ENCODE measurements around the gene PCDHGB4.
"Not testable (repeated sequence)": the region's sequence is repeated elsewhere in the genome, so short reads cannot be mapped to it uniquely, and the experiment has no call there.

Gene PCDHGB4

DNA sequence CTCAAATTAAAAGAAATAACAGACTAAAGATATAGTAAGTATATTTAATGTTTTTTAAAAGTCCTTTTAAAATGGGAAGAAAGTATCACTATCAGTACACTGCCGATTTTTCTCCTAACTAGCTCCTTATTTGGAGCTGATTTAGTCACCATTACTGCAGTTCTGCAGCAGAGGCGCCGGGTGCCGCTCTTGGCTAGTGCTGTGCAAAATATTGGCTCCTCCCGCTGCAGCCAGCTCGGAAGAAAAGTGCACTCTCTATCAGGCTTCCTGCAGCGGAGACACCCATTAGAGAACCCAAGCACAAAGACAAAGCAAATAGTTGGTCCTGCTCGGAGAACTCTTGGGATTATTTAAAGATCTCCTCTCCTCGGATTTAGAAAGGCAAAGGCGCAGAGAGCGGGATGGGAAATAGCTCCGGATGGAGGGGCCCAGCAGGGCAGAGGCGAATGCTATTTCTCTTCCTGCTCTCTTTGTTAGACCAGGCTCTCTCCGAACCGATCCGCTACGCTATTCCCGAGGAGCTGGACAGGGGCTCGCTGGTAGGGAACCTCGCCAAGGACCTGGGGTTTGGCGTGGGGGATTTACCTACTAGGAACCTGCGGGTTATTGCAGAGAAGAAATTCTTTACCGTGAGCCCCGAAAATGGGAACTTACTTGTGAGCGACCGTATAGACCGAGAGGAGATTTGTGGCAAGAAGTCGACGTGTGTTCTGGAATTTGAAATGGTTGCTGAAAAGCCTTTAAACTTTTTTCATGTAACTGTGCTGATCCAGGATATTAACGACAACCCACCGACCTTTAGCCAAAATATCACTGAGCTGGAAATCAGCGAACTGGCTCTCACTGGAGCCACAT, 17.3 kb upstream of the PCDHGB4 start, which contains the start of gene PCDHGB3:
PCDHGB3 (plus strand) TSS at position 249 of the 855 bp plus-strand sequence; CDS start at position 402, 153 bp downstream.
- DNase-seq = no peak

DNA sequence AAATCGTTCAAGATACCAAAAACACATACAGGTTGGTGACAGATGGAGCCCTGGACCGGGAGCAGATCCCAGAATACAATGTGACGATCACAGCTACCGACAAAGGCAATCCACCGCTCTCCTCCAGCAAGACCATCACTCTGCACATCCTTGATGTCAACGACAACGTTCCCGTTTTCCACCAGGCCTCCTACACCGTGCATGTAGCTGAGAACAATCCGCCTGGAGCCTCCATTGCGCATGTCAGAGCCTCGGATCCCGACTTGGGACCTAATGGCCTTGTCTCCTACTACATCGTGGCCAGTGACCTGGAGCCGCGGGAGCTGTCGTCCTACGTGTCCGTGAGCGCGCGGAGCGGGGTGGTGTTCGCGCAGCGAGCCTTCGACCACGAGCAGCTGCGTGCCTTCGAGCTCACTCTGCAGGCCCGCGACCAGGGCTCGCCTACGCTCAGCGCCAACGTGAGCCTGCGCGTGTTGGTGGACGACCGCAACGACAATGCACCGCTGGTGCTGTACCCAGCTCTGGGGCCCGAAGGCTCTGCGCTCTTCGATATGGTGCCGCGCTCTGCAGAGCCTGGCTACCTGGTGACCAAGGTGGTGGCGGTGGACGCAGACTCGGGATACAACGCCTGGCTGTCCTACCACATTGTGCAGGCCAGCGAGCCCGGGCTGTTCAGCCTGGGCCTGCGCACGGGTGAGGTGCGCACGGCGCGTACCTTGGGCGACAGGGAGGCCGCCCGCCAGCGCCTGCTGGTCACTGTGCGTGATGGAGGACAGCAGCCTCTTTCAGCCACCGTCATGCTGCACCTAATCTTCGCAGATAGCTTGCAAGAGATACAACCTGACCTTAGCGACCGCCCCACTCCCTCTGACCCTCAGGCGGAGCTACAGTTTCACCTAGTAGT, 15.7 kb upstream of the PCDHGB4 start:
- DNase-seq = no peak

DNA sequence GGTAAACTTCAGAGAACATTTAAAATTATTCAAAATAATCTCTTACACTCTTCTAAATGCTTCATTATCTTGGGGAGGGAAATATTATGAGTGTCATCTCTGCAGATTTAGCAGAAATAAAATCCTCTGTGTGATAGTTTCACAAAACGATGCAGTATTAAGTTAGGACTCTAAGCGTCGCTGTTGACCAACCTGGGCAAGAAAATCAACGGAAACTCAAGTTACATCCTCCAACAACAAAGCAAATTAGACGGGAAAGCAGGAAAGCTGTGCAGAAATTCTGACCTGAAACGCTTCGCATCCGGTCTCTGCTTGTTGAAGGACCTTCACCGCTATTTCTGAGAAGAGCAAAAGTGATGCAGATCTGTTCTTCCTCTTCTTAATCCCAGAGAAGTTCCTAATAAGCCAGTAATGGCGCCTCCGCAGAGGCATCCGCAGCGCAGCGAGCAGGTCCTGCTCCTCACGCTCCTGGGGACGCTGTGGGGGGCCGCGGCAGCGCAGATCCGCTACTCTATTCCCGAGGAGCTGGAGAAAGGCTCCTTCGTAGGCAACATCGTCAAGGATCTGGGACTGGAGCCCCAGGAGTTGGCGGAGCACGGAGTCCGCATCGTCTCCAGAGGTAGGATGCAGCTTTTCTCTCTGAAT, 13.7 kb upstream of the PCDHGB4 start, which contains the start of gene PCDHGA6:
PCDHGA6 (plus strand) TSS at position 219 of the 645 bp plus-strand sequence; CDS start at position 412, 193 bp downstream.
- no peak for DNase-seq

DNA sequence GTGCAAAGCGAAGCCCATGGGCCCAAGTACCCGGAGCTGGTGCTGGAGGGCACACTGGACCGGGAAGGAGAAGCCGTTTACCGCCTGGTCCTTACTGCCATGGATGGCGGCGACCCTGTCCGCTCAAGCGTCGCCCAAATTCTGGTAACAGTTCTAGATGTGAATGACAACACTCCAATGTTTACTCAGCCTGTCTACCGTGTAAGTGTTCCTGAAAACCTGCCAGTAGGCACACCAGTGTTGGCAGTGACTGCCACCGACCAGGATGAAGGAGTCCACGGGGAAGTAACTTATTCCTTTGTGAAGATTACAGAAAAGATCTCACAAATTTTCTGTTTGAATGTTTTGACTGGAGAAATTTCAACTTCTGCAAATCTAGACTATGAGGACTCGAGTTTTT, 12.9 kb upstream of the PCDHGB4 start:
- no peak for DNase-seq

DNA sequence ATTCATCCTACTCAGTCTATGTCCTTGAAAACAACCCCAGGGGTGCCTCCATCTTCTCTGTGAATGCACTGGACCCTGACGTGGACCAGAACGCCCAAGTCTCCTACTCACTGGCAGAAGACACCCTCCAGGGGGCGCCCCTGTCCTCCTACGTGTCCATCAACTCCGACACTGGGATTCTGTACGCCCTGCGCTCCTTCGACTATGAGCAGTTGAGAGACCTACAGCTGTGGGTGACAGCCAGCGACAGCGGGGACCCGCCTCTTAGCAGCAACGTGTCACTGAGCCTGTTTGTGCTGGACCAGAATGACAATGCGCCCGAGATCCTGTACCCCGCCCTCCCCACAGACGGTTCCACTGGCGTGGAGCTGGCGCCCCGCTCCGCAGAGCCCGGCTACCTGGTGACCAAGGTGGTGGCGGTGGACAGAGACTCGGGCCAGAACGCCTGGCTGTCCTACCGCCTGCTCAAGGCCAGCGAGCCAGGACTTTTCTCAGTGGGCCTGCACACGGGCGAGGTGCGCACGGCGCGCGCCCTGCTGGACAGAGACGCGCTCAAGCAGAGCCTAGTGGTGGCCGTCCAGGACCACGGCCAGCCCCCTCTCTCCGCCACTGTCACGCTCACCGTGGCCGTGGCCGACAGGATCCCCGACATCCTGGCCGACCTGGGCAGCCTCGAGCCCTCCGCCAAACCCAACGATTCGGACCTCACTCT, 11.9 kb upstream of the PCDHGB4 start:
- not testable (repeated sequence) for DNase-seq

DNA sequence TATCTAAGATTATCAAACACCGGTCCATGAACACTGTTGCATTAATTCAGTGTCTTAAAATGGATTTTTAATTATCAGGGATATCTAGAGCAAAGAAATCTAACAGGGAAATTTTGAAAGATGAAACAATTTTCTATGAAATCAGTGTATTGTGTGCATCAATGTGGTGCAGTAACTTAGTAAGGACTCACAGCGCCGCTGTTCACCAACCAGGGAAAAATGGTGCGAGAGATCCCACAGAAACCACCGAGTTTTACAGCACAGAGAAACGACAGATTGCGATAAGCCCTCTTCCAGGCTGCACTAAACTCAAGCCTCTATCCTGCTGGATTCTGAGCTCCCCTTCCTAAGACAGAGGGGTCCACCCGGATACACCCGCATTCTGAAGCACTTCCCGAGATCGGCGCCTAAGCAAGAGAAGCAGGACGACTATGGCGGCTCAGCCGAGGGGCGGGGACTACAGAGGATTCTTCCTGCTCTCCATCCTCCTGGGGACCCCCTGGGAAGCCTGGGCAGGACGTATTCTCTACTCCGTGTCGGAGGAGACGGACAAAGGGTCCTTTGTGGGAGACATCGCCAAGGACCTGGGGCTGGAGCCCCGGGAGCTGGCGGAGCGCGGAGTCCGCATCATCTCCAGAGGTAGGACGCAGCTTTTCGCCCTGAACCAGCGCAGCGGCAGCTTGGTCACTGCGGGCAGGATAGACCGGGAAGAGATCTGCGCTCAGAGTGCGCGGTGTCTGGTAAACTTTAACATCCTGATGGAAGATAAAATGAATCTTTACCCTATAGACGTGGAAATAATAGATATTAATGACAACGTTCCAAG, 4.8 kb upstream of the PCDHGB4 start, which contains the start of gene PCDHGA7:
PCDHGA7 (plus strand) TSS at position 274 of the 826 bp plus-strand sequence; CDS start at position 432, 158 bp downstream.
- DNase-seq = no peak

DNA sequence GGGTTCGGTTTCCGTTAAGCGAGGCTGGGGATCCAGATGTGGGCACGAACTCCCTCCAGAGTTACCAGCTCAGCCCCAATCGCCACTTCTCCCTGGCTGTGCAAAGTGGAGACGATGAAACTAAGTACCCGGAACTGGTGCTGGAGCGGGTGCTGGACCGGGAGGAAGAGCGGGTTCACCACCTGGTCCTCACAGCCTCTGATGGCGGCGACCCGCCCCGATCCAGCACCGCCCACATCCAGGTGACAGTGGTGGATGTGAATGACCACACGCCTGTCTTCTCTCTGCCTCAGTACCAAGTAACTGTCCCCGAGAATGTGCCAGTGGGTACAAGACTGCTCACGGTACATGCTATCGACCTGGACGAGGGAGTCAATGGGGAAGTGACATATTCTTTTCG, 4.2 kb upstream of the PCDHGB4 start:
- no peak for DNase-seq

DNA sequence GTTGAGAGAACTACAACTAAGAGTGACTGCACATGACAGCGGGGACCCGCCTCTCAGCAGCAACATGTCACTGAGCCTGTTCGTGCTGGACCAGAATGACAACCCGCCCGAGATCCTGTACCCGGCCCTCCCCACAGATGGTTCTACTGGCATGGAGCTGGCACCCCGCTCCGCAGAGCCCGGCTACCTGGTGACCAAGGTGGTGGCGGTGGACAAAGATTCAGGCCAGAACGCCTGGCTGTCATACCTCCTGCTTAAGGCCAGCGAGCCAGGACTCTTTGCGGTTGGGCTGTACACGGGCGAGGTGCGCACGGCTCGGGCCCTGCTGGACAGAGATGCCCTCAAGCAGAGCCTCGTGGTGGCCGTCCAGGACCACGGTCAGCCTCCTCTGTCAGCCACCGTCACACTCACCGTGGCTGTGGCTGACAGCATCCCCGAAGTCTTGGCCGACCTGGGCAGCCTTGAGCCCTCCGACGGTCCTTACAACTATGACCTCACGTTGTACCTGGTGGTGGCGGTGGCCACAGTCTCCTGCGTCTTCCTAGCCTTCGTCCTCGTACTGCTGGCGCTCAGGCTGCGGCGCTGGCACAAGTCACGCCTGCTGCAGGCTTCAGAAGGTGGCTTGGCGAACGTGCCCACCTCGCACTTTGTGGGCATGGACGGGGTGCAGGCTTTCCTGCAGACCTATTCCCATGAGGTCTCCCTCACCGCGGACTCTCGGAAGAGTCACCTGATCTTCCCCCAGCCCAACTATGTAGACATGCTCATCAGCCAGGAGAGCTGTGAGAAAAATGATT, 2.8 kb upstream of the PCDHGB4 start:
- no peak for DNase-seq

DNA sequence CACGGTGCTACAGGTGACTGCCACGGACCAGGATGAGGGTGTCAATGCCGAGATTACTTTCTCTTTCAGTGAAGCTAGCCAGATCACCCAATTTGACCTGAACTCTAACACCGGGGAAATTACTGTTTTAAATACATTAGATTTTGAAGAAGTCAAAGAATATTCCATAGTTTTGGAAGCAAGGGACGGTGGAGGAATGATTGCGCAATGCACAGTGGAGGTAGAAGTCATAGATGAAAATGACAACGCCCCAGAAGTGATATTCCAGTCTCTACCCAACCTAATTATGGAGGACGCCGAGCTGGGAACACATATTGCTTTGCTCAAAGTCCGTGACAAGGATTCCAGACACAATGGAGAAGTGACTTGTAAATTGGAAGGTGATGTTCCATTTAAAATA, 1.2 kb downstream of the PCDHGB4 start:
- no peak for DNase-seq

DNA sequence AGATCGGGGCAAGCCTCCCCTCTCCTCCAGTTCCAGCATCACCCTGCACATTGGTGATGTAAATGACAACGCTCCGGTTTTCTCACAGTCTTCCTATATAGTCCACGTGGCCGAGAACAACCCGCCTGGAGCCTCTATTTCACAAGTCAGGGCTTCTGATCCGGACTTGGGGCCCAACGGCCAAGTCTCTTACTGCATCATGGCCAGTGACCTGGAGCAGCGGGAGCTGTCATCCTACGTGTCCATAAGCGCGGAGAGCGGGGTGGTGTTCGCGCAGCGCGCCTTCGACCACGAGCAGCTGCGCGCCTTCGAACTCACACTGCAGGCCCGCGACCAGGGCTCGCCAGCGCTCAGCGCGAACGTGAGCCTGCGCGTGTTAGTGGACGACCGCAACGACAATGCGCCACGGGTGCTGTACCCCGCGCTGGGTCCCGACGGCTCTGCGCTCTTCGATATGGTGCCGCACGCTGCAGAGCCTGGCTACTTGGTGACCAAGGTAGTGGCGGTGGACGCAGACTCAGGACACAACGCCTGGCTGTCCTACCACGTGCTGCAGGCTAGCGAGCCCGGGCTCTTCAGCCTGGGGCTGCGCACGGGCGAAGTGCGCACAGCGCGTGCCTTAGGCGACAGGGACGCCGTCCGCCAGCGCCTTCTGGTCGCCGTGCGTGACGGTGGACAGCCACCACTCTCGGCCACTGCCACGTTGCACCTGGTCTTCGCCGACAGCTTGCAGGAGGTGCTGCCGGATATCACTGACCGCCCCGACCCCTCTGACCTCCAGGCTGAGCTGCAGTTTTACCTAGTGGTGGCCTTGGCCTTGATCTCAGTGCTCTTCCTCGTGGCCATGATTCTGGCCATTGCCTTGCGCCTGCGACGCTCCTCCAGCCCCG, 1.9 kb downstream of the PCDHGB4 start:
- no peak for DNase-seq

DNA sequence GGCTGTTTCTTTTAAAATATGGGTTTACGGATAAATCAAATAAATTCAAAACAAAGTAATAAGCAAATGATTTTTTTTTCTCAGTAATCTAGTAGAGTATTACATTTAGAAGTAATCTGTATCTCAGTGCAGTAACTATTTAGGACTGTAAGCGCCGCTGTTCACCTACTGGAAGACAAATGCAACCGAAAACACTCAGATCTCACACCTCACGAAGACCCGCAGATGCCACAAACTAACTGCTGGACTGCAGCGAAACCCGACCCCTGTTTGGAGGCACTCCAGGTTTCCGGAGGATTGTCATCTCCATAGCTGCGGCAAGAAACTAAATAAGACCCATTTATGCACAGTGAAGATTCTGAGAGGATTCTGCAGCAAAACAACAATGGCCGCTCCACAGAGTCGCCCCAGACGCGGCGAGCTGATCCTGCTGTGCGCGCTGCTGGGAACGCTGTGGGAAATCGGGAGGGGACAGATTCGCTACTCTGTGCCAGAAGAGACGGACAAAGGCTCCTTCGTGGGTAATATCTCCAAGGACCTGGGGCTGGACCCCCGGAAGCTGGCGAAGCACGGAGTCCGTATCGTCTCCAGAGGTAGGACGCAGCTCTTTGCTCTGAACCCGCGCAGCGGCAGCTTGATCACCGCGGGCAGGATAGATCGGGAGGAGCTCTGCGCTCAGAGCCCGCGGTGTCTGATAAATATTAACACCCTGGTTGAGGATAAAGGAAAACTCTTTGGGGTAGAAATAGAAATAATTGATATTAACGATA, 5.1 kb downstream of the PCDHGB4 start, which contains the start of gene PCDHGA8:
PCDHGA8 (plus strand) TSS at position 205 of the 770 bp plus-strand sequence; CDS start at position 386, 181 bp downstream.
- no peak for DNase-seq

DNA sequence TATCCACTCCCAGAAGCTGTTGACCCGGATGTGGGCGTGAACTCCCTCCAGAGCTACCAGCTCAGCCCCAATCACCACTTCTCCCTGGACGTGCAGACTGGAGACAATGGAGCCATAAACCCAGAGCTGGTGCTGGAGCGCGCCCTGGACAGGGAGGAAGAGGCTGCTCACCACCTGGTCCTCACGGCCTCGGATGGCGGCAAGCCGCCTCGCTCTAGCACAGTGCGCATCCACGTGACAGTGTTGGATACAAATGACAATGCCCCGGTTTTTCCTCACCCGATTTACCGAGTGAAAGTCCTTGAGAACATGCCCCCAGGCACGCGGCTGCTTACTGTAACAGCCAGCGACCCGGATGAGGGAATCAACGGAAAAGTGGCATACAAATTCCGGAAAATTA, 5.8 kb downstream of the PCDHGB4 start:
- DNase-seq = no peak

DNA sequence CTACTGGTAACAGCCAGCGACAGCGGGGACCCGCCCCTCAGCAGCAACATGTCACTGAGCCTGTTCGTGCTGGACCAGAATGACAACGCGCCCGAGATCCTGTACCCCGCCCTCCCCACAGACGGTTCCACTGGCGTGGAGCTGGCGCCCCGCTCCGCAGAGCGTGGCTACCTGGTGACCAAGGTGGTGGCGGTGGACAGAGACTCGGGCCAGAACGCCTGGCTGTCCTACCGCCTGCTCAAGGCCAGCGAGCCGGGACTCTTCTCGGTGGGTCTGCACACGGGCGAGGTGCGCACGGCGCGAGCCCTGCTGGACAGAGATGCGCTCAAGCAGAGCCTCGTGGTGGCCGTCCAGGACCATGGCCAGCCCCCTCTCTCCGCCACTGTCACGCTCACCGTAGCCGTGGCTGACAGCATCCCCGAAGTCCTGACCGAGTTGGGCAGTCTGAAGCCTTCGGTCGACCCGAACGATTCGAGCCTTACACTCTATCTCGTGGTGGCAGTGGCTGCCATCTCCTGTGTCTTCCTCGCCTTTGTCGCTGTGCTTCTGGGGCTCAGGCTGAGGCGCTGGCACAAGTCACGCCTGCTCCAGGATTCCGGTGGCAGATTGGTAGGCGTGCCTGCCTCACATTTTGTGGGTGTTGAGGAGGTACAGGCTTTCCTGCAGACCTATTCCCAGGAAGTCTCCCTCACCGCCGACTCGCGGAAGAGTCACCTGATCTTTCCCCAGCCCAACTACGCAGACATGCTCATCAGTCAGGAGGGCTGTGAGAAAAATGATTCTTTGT, 7.1 kb downstream of the PCDHGB4 start:
- not testable (repeated sequence) for DNase-seq

DNA sequence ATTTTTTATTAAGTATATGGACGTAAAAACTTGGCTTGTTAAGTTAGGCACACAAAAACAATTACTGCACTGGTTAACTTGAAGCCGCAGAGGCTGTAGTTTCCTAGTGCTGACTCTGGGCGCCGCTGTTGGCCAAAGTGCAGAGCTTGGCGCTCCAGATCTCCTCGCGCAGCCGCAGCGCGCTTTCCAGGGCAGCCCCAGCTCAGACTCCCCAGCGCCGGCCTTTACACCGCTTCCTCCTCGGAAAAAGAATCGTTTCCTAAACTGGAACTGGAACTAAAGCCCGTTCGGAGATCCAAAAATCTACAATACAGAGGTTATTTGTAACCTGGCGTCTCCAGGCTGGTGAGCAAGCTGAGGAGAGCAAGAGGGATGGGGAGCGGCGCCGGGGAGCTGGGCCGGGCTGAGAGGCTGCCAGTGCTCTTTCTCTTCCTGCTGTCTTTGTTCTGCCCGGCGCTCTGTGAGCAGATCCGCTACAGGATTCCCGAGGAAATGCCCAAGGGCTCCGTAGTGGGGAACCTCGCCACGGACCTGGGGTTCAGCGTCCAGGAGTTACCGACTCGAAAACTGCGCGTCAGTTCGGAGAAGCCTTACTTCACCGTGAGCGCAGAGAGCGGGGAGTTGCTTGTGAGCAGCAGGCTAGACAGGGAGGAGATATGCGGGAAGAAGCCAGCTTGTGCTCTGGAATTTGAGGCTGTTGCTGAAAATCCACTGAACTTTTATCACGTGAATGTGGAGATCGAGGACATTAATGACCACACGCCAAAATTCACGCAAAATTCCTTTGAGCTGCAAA, 10.5 kb downstream of the PCDHGB4 start, which contains the start of gene PCDHGB5:
PCDHGB5 (plus strand) TSS at position 192 of the 796 bp plus-strand sequence; CDS start at position 373, 181 bp downstream.
- DNase-seq = not testable (repeated sequence)

DNA sequence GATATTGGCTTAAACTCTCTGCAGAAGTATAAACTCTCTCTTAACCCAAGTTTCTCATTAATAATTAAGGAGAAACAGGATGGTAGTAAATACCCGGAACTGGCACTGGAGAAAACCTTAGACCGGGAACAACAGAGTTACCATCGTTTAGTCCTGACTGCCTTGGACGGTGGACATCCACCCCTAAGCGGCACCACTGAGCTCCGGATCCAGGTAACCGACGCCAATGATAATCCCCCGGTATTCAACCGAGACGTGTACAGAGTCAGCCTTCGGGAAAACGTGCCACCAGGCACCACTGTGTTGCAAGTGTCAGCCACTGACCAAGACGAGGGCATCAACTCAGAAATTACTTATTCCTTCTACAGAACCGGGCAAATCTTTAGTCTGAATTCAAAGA, 11.1 kb downstream of the PCDHGB4 start:
- no peak for DNase-seq

DNA sequence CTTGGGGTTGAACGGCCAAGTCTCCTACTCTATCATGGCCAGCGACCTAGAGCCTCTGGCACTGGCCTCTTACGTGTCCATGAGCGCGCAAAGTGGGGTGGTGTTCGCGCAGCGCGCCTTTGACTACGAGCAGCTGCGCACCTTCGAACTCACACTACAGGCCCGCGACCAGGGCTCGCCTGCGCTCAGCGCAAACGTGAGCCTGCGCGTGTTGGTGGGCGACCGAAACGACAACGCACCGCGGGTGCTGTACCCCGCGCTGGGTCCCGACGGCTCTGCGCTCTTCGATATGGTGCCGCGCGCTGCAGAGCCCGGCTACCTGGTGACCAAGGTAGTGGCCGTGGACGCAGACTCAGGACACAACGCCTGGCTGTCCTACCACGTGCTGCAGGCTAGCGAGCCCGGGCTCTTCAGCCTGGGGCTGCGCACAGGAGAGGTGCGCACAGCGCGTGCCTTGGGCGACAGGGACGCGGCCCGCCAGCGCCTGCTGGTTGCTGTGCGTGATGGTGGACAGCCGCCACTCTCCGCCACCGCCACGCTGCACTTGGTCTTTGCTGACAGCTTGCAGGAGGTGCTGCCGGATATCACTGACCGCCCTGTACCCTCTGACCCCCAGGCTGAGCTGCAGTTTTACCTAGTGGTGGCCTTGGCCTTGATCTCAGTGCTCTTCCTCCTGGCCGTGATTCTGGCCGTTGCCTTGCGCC, 12.2 kb downstream of the PCDHGB4 start:
- no peak for DNase-seq
